Body of pancreas (tissue), 4 donors: ENCODE results near the gene VPS35L. TPM values are rescaled to one million over a fixed set of nuclear protein-coding genes. Genes with fewer than 3 reads are reported as not detected.

ENCODE experiments used
- ATAC-seq: fragments of 150-250 bp; one replicate; pipeline ENCODE4 v1.9.1; 2016
- DNase-seq, 4 donors: peaks; one replicate each; pipeline ENCODE4 v3.0.0-alpha.2; 2019
- H3K27ac ChIP-seq, 4 donors: fragments of 200-600 bp; sonication (generic); 1 replicate in 3 of 4; 2 replicates in 1 of 4; pipeline versions ENCODE4 v1.5.1 to v1.6.1; 2016 to 2019; ENCODE audit warnings: mild to moderate bottlenecking in 1 of 4, mixed read lengths in 1 of 4, moderate library complexity in 1 of 4
- H3K27me3 ChIP-seq, 2 donors: fragments of 200-600 bp; sonication (generic); one replicate each; pipeline ENCODE4 v1.6.0; 2016; ENCODE audit warnings: mild to moderate bottlenecking in 1 of 2
- H3K36me3 ChIP-seq, 2 donors: fragments of 200-600 bp; sonication (generic); replicated peaks in 1 of 2; 2 replicates each; pipeline ENCODE4 v1.5.1; 2016; ENCODE audit warnings: low read depth in 2 of 2; ENCODE audit not compliant: insufficient read depth in 1 of 2
- H3K4me1 ChIP-seq: fragments of 200-600 bp; sonication (generic); one replicate; pipeline ENCODE4 v1.6.0; 2016
- H3K4me3 ChIP-seq, 2 donors: fragments of 200-600 bp; sonication (generic); 1 replicate in 1 of 2; 2 replicates in 1 of 2; pipeline ENCODE4 v1.5.1; 2016 to 2019
- H3K9me3 ChIP-seq, 3 donors: fragments of 200-600 bp; sonication (generic); 1 replicate in 2 of 3; 2 replicates in 1 of 3; pipeline ENCODE4 v1.5.1; 2016
- CTCF ChIP-seq, 7 experiments: fragments of 450-650 bp in 4 of 7; fragments of 200-600 bp in 3 of 7; sonication (generic) in 3 of 7; IDR thresholded peaks; one replicate each; pipeline ENCODE4 v1.5.1; 2016 to 2019; ENCODE audit warnings: antibody characterized with exemption in 7 of 7
- POLR2A ChIP-seq, 3 donors: fragments of 450-650 bp; IDR thresholded peaks; one replicate each; pipeline ENCODE4 v1.6.1; 2016; ENCODE audit warnings: antibody characterized with exemption in 3 of 3, mild to moderate bottlenecking in 2 of 3
- WGBS, 2 donors: methylation state at CpG; one replicate each; pipeline ENCODE4 v1.1.5; 2017; 5-methylcytosine and 5-hydroxymethylcytosine counted together
- intact Hi-C: fragments of 100-400 bp; cut with DNase I; formaldehyde crosslinking; loops from one replicate; pipeline ENCODE4 v1.15.1; 2023
- total RNA-seq, 2 donors: library from RNA; depleted of rRNA; stranded (reverse); fragments of >200 nt; gene quantifications; one replicate each; pipeline ENCODE4 v1.1.0, GENCODE V29; 2016

The VPS35L gene
- total RNA-seq, 2 donors from 2014 or later = 25.4 to 31.6 TPM

- 92% methylated on average over 1 of the region's 1 CpG for WGBS, 2 donors
- no peak for DNase-seq
- intact Hi-C loops = no loop called here
- Histone ChIP-seq H3K27me3 (no peaks in the 10 kb centered on the region), H3K4me3 (no peak overlapping the region), H3K9me3 (no peaks in the 10 kb centered on the region), H3K4me1 (no peaks in the 10 kb centered on the region), H3K36me3 (peaks cover 0 to 4% of the 10 kb centered on the region in 2 donors), H3K27ac (no peak overlapping the region)
- ATAC-seq = no peak
- TF ChIP-seq CTCF (IDR thresholded peaks at IDR 0.05) (no peak), POLR2A (IDR thresholded peaks at IDR 0.05) (no peak)
Measured at GRCh38 chr16:19605701-19606100, 50.2 kb downstream of the VPS35L start.

GRCh38 chr16:19607616-19608280, 52.2 kb downstream of the VPS35L start:
- 87 to 89% methylated on average over 7 to 8 of the region's 8 CpGs for WGBS, 2 donors
- H3K4me1 ChIP-seq = no peaks in the 10 kb centered on the region
- no peaks in the 10 kb centered on the region for H3K27me3 ChIP-seq
- no peaks in the 10 kb centered on the region for H3K9me3 ChIP-seq
- H3K27ac ChIP-seq = no peak overlapping the region
- no peak for DNase-seq
- TF ChIP-seq POLR2A (IDR thresholded peaks at IDR 0.05) = no peak
- TF ChIP-seq CTCF (IDR thresholded peaks at IDR 0.05) = no peak
- intact Hi-C loops = no loop called here
- ATAC-seq = no peak
- peaks cover 0 to 2% of the 10 kb centered on the region in 2 donors for H3K36me3 ChIP-seq
- H3K4me3 ChIP-seq = no peak overlapping the region

DNA sequence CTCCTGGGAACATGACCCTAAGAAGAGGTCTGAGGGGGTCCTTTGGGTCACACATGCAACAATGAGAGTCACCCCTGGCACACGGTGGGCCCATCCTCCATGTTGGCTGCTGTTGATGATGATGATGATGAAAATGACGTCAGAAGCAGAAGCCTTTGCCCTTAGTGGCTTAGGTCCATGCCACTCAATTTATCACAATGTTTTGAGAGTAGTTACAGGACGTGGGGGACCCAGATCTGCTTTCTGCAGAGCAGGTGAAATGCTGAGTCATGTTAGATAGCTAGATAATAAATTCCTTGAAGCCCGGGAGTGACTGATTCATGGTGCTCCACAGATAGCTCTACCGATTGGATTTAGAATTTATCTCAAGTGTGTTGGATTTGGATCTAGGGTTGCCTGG, 53.9 kb downstream of the VPS35L start:
- peaks cover 12% of the 10 kb centered on the region for H3K4me1 ChIP-seq
- TF ChIP-seq POLR2A (IDR thresholded peaks at IDR 0.05) = no peak
- no peak for TF ChIP-seq CTCF (IDR thresholded peaks at IDR 0.05)
- no peak overlapping the region for H3K27ac ChIP-seq
- no peaks in the 10 kb centered on the region for H3K27me3 ChIP-seq
- 53 to 68% methylated on average over 5 of the region's 5 CpGs for WGBS, 2 donors
- no peak overlapping the region for H3K4me3 ChIP-seq
- H3K36me3 ChIP-seq = peaks cover 0 to 2% of the 10 kb centered on the region in 2 donors
- DNase-seq (no peak), ATAC-seq (no peak)
- no peaks in the 10 kb centered on the region for H3K9me3 ChIP-seq
- intact Hi-C loops = no loop called here

DNA sequence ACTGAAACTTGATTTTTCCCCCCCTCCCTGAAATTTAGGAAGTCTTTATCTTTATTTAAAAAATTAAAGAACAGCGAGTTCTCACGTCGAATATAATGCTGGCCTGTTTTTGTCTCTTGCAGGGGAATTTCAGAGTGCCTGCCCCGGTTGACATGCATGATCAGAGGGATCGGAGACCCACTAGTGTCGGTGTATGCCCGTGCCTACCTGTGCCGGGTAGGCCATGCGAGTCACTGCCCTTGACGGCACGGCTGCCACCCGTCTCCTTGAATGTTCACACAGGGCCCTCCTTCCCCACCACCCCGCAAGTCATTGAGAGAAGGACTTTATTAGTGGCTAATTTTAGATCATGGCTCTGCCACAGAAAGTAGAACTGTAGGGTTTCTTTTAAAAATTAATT, 54.7 kb downstream of the VPS35L start:
- Histone ChIP-seq H3K36me3 (peaks cover 0 to 2% of the 10 kb centered on the region in 2 donors), H3K4me1 (peaks cover 21% of the 10 kb centered on the region), H3K4me3 (no peak overlapping the region), H3K9me3 (no peaks in the 10 kb centered on the region), H3K27me3 (no peaks in the 10 kb centered on the region), H3K27ac (no peak overlapping the region)
- WGBS, 2 donors = 91 to 96% methylated on average over 13 of the region's 13 CpGs
- ATAC-seq = no peak
- no peak for DNase-seq
- TF ChIP-seq CTCF (IDR thresholded peaks at IDR 0.05) = no peak
- no peak for TF ChIP-seq POLR2A (IDR thresholded peaks at IDR 0.05)
- intact Hi-C loops = no loop called here

DNA sequence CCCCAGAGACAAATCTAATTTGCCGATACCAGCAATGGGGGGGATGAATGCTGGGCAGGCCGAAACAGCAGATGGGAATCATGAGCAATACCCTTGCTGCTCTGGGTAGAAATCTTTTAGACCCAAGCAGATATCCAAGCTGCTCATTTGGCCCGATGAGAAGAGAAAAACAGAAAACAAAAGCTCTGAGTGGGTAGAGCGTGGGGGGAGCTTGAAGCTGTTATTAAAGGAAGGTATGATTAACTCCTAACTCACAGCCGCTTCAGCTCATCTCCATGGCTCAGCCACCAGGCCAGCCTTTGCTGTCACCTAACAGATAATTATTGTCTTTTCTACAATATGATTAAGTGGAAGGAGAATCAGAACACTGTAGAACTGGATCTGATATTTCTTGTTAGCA, 58.3 kb downstream of the VPS35L start:
- Histone ChIP-seq H3K4me3 (no peak overlapping the region), H3K4me1 (peaks cover 25% of the 10 kb centered on the region), H3K36me3 (peaks cover 0 to 2% of the 10 kb centered on the region in 2 donors), H3K27me3 (no peaks in the 10 kb centered on the region), H3K9me3 (no peaks in the 10 kb centered on the region), H3K27ac (no peak overlapping the region)
- intact Hi-C loops = no loop called here
- WGBS, 2 donors = 81 to 93% methylated on average over 5 of the region's 5 CpGs
- TF ChIP-seq POLR2A (IDR thresholded peaks at IDR 0.05) (no peak), CTCF (IDR thresholded peaks at IDR 0.05) (no peak)
- no peak for ATAC-seq
- no peak for DNase-seq
